Measurements from ENCODE around the gene OR6X1.
"Not testable (repeated sequence)": the region's sequence is repeated elsewhere in the genome, so short reads cannot be mapped to it uniquely, and the experiment has no call there.

OR6X1 gene

GRCh38 chr11:123755344-123755743 lies 1.0 kb upstream of the OR6X1 start:
- FAIRE-seq (no peak), DNase-seq (ENCODE audit: insufficient read length, low spot score) (no peak)

DNA sequence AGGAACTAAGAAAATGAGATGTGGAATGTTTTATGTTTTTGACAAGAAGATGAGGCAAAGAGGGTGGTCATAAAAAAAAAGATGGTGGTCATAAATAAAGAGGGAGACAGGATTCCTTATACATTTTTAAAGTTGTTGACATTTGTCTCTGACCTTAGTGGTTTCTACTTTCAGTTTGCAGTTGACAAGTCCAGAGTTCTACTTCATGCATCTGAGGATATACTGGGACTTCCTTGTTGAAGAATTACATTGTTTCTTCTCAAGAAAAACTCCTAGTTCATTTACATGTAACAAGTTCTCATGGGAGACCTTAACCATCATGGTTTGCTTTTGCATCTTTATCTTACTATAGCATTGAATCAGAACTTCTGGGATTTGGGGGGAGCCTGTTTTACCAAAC lies 1.2 kb downstream of the OR6X1 start:
- FAIRE-seq (peak; percentile 14), DNase-seq (ENCODE audit: insufficient read length, low spot score) (no peak)

DNA sequence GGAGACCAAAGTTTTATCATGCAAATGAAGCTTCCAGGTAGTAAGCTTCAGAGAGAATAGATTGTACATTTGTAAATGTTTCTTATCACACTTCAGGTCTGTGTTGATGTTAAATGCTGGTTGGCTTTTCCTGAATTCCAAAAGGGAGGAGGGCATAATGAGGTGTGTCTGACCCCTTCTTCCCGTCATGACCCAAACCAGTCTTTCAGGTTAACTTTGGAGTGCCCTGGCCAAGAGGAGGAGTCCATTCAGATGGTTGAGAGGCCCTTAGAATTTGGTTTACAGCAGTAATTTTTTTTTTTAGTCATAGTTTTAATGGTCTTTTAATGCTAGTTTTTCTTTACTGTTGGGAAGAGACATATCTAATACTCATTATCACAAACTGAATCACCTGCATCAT lies 2.5 kb downstream of the OR6X1 start:
- no peak for FAIRE-seq

DNA sequence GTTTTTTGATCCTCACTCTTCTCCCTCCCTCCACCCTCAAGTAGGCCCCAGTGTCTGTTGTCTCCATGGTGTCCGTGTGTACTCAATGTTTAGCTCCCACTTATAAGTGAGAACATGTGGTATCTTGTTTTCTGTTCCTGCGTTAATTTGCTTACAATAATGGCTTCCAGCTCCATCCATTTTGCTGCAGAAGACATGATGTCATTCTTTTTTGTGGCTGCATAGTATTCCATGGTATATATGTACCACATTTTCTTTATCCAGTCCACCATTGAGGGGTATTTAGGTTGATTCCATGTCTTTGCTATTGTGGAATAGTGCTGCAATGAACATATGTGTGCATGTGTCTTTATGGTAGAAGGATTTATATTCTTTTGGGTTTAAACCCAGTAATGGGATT lies 6.0 kb downstream of the OR6X1 start:
- not testable (repeated sequence) for DNase-seq (ENCODE audit: insufficient read length, low spot score); FAIRE-seq

More for the DNA sequence above, 2.5 kb downstream of the OR6X1 start:
- no peak for DNase-seq (ENCODE audit: insufficient read length, low spot score)

GRCh38 chr11:123745764-123746451 lies 8.4 kb downstream of the OR6X1 start:
- no peak for DNase-seq (ENCODE audit: insufficient read length, low spot score)
- FAIRE-seq: no peak

- DNase-seq (ENCODE audit: insufficient read length, low spot score) (no peak), FAIRE-seq (no peak)
Observed at GRCh38 chr11:123742724-123743120, 11.6 kb downstream of the OR6X1 start.

- no peak for FAIRE-seq
- no peak for DNase-seq (ENCODE audit: insufficient read length, low spot score)
Observed at GRCh38 chr11:123742031-123742723, 12.1 kb downstream of the OR6X1 start.

- FAIRE-seq: peak; percentile 89
- peak; percentile 69 for DNase-seq (ENCODE audit: insufficient read length, low spot score)
Observed at GRCh38 chr11:123741159-123742030, 12.9 kb downstream of the OR6X1 start, which contains the start of gene ZNF202. Gene ZNF202 (minus strand): TSS chr11:123741660. CDS start chr11:123730888, 10,772 bp downstream.

DNA sequence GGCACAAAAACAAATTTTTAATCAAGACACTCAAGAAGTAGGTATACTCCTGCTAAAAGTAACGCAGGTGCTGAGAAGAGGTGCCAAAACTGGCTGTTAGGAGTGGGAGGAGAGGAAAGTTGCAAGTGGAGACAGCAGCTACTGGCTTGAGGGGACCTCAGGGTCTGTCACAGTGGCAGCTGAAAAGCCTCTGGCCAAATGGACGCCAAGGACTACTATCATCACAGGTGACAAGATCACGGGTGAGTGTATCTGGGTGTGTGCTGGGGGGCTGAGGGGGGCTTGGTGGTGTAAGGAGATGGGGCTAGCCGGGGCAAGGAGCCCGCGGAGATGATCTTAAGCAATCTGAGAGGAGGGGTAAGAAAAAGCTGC lies 13.5 kb downstream of the OR6X1 start:
- no peak for DNase-seq (ENCODE audit: insufficient read length, low spot score)
- FAIRE-seq: no peak

DNA sequence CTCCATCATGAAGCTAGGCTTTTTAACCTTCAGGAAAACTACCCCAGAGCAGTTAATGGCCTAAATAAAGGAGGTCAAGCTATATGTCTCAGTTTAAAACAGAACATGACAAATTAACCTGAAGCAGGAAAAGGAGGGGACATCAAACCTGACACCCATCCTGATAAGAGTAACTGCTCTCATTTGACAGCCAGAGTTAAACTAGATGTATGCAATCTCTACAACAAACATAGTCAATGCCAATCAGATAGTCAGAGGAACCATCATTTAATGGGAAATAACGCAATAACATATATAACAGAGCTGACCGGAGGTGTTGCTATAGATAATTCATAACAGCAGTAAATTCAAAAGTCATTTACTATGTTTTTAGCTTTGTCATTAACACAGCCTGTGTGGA lies 15.9 kb downstream of the OR6X1 start:
- FAIRE-seq (no peak), DNase-seq (ENCODE audit: insufficient read length, low spot score) (no peak)

DNA sequence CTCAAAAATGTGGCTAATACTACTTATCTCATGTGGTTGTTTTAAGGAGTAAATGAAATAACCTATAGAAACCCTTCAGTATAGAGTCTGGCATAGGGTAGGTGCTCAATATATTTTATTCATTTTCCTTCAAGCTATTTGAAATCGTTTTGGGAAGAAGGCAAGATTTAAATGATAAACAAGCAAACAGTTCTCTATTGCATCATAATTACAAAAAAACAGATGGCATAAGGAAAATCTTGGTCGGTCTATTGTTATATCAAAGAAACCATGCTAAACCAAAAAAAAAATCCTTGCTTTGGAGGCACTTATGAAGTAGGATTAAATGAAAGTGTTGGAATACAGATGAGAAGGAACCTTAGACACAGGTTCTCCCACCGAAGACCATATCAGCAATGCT lies 17.5 kb downstream of the OR6X1 start:
- FAIRE-seq (no peak), DNase-seq (ENCODE audit: insufficient read length, low spot score) (no peak)

GRCh38 chr11:123729602-123730001 lies 24.7 kb downstream of the OR6X1 start:
- FAIRE-seq: no peak
- DNase-seq (ENCODE audit: insufficient read length, low spot score): no peak

GRCh38 chr11:123725995-123726655 lies 28.2 kb downstream of the OR6X1 start:
- DNase-seq (ENCODE audit: insufficient read length, low spot score) (no peak), FAIRE-seq (no peak)

DNA sequence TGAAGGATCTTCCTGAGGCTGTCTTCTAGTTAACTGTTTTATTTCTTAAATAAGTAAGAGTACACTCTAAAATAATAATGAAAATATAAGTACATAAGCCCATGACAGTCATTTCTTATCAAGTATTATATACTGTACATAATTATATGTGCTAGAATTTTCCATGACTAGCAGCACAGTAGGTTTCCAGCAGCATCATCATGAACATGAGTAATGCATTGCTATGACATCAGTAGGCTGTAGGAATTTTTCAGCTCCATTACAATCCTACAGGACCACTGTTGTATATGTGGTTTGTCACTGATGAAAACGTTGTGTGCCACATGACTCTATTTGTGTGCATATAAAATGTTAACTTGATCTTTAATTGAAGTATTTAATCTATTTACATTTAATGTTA lies 34.9 kb downstream of the OR6X1 start:
- no peak for DNase-seq (ENCODE audit: insufficient read length, low spot score)
- FAIRE-seq: no peak

DNA sequence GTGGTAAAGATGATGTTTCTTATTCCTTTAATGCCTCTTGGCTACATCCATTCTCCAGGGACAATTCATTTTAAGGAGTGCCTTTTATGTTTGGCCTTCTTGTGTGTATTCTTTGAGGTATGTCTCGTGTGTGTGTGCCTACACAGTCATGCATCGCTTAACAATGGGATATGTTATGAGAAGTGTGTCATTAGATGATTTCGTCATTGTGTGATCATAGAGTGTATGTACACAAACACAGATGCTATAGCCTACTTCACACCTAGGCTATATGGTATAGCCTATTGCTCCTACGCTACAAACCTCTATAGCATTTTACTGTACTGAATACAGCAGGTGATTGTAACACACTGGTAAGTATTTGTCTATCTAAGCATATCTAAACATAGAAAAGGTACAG lies 35.8 kb downstream of the OR6X1 start:
- FAIRE-seq (no peak), DNase-seq (ENCODE audit: insufficient read length, low spot score) (no peak)

- FAIRE-seq (no peak), DNase-seq (ENCODE audit: insufficient read length, low spot score) (no peak)
Observed at GRCh38 chr11:123718063-123718462, 36.3 kb downstream of the OR6X1 start.

DNA sequence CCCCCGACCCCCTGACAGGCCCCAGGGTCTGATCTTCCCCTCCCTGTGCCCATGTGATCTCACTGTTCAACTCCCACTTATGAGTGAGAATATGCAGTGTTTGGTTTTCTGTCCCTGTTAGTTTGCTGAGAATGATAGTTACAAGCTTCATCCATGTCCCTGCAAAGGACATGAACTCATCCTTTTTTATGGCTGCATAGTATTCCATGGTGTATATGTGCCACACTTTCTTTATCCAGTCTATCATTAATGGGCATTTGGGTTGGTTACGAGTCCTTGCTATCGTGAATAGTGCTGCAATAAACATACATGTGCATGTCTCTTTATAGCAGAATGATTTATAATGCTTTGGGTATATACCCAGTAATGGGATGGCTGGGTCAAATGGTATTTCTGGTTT lies 41.7 kb downstream of the OR6X1 start:
- not testable (repeated sequence) for DNase-seq (ENCODE audit: insufficient read length, low spot score); FAIRE-seq

DNA sequence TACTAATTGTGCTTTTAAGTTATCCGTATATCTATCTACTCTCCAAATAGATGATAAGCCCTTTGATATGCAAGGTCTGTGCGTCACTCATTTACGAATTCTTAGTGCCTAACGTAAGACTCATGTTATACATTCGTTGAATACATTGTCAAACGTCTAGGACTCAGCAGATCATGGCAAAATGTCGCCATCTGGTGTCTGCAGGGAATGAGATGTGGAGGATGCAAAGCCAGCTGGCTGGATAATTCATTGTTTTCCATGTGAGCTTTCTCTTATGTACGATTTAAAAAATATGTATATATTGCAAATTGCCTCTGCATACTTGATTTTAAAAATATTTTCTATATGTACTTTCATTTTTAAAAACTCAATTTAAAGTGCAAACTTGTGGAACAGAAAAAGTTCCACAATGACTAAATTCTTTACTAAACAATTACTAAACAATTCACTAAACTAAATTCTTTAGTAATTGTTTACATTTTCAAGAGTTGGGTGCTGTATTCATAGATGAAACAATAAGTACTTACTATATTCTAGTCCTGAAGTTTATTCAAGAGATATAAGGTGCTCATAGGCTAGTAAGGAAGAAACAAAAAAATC lies 46.6 kb downstream of the OR6X1 start:
- FAIRE-seq (peak; percentile 83), DNase-seq (ENCODE audit: insufficient read length, low spot score) (no peak)

DNA sequence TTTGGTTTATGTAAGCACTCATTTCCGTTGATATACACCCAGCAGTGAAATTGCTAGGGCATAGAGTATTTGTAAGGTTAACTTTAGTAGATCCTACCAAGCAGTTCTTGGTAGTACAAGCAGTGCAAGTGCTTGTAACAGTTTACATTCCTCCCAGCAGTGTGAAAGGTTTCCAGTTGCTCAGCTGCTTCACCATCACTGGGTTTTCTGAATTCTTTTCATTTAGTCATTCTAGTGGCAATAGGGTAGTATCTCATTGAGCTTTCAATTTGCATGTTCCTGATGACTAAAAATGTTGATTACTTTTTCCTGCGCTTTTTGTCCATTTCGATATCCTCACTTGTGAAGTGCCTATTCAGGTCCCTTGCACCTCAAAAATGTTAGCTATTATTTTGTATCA lies 47.1 kb downstream of the OR6X1 start:
- DNase-seq (ENCODE audit: insufficient read length, low spot score): no peak
- FAIRE-seq: no peak

- DNase-seq (ENCODE audit: insufficient read length, low spot score): no peak
- no peak for FAIRE-seq
Observed at GRCh38 chr11:123704341-123704740, 50.0 kb downstream of the OR6X1 start.
